A549 treated with dexamethasone at 1 μM for 4 hours (cell line): ENCODE data around the gene IQCF2. TPM values are rescaled to one million over a fixed set of nuclear protein-coding genes. Genes with fewer than 3 reads are reported as not detected.

Experiments used
- total RNA-seq: library from RNA; stranded (reverse); fragments of 200-300 nt; extraction: Qiagen RNA extraction; gene quantifications from 5 replicates; pipeline ENCODE4 v1.2.3, GENCODE V29; 2022

Gene IQCF2
- total RNA-seq: not detected in 5 replicates

GRCh38 chr3:51860703-51861665 is at the start of gene IQCF2:
IQCF2 (plus strand) TSS chr3:51861615; CDS start chr3:51861667, 52 bp downstream.

GRCh38 chr3:51875501-51875900 is 14.1 kb downstream of the IQCF2 start, which contains the start of gene IQCF5:
IQCF5 (minus strand) TSS chr3:51875601; CDS start chr3:51875531, 70 bp downstream.

Other genes with a start within 250 kb of the IQCF2 start
- 59.0 to 74.3 TPM (median 69.9 TPM) in 5 replicates for gene TEX264, start 190.4 kb upstream of the IQCF2 start, total RNA-seq
- 0.02 to 0.10 TPM (median 0.05 TPM) in 3 of 5 replicates, not detected in the others for gene GRM2, start 154.5 kb upstream of the IQCF2 start, total RNA-seq
- gene IQCF6, start 82.4 kb upstream of the IQCF2 start, total RNA-seq: not detected in 5 replicates
- gene IQCF5, start 14.0 kb downstream of the IQCF2 start, total RNA-seq: not detected in 5 replicates
- not detected in 5 replicates for gene IQCF1, start 41.7 kb downstream of the IQCF2 start, total RNA-seq
- gene RRP9, start 80.3 kb downstream of the IQCF2 start, total RNA-seq: 34.5 to 44.7 TPM (median 41.2 TPM) in 5 replicates
- gene PARP3, start 80.7 kb downstream of the IQCF2 start, total RNA-seq: 7.5 to 10.6 TPM (median 8.7 TPM) in 5 replicates
- gene GPR62, start 93.8 kb downstream of the IQCF2 start, total RNA-seq: not detected in 5 replicates
- 9.7 to 15.1 TPM (median 13.9 TPM) in 5 replicates for gene PCBP4, start 105.8 kb downstream of the IQCF2 start, total RNA-seq
- 25.6 to 34.9 TPM (median 32.2 TPM) in 5 replicates for gene ABHD14B, start 112.4 kb downstream of the IQCF2 start, total RNA-seq
- 11.5 to 14.3 TPM (median 12.9 TPM) in 5 replicates for gene ABHD14A, start 113.4 kb downstream of the IQCF2 start, total RNA-seq
- gene ACY1, start 121.9 kb downstream of the IQCF2 start, total RNA-seq: 21.5 to 29.0 TPM (median 24.9 TPM) in 5 replicates
- 1,091 to 1,605 TPM (median 1,141 TPM) in 5 replicates for gene RPL29, start 134.3 kb downstream of the IQCF2 start, total RNA-seq
- gene DUSP7, start 195.0 kb downstream of the IQCF2 start, total RNA-seq: 18.8 to 25.6 TPM (median 23.9 TPM) in 5 replicates